Measurements from ENCODE around the gene RGS6.

The RGS6 gene

DNA sequence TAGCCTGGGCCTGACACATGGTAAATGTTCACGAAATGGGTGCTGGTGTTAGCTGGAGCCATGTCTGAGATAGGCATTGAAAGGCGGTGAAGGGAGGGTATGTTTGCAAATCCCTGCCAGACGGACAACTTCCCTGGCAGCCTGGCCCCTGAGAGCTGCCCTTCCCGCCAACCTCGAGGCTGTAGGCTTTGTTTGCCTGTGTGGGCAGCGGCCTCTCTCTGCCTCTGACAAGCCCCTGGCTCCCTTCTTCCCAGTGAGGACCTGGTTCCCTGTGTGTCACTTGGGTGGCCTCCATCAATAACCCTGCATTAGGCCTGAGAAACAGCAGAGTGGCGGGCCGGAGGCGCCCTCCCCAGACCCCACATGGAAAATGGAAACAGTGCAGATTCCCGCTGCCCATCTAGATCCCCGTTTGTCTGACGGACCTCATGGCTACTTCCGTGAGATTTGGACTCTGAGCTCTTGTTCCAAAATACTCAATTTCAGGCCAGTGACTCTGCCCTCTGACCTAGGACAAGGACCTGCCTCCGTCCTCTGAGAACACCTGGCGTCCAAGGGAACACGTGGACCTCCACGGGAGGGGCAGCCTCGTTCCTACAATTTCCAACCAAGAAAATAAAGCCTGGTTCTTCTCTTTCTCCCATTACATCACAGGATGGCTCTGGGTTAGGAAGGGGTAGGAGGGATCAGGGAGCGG lies 636.2 kb downstream of the RGS6 start:
- DNase-seq, result peak in 1 of 58 donors; percentile 16

DNA sequence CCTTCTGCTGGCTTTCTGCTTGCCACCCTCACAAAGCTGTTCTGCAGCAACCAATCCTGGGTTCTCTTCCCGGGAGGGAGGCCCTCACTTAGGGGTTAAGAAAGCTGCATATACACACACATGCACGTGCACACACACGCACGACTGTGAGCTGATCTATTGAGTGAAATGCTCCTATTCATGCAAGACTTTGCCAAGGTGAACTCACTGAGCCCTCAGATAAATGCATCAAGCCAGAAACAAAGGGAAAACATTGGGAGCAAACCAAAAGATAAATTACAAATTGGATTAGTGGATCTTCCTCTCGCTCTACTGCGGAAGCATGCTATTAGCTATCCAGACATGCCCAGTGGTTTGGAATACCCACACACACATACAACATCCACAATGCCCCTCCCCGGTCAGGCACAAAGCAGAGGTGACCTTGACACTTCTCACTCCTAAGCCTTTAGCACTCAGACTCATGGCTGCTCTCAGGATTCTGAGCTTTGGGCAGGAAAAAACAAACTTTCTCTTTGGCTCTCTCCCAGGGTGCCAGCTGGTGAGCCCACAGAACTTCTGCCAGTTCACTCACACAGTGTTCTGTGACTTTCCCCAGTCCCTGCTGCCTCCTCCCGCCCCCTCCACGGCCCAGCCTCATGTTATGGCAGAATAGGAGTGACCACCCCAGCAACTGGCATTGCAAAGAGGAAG lies 641.6 kb downstream of the RGS6 start:
- DNase-seq, result peak in 24 of 58 donors; percentile 4 to 75 (median 35)

DNA sequence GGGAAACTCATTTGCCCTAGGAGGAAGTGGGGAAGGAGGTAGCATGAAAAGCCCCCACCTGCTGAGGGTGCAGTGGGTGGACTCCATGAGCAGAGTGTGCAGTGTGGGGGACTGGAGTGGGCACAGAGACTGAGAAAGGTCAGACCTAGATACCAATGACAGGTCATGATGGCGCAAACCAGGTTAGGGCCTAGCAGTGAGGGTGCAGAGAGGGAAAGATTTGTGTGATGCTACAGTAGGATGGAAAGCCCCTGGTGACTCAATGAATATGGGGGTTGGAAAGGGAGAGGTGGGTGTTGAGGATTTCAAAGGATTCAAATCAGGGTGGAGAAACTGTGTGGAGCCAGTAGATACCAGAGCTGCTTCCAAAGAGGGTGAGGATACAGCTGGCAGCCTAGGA lies 642.5 kb downstream of the RGS6 start:
- no peak for DNase-seq

- DNase-seq, result no peak
These were observed 644.0 kb downstream of the RGS6 start for GRCh38 chr14:72576258-72576657.

GRCh38 chr14:72577521-72577920 lies 645.3 kb downstream of the RGS6 start:
- DNase-seq, result no peak

- DNase-seq, result no peak
These were observed 646.3 kb downstream of the RGS6 start for GRCh38 chr14:72578514-72578913.

GRCh38 chr14:72582582-72582981 lies 650.4 kb downstream of the RGS6 start:
- no peak for DNase-seq

DNA sequence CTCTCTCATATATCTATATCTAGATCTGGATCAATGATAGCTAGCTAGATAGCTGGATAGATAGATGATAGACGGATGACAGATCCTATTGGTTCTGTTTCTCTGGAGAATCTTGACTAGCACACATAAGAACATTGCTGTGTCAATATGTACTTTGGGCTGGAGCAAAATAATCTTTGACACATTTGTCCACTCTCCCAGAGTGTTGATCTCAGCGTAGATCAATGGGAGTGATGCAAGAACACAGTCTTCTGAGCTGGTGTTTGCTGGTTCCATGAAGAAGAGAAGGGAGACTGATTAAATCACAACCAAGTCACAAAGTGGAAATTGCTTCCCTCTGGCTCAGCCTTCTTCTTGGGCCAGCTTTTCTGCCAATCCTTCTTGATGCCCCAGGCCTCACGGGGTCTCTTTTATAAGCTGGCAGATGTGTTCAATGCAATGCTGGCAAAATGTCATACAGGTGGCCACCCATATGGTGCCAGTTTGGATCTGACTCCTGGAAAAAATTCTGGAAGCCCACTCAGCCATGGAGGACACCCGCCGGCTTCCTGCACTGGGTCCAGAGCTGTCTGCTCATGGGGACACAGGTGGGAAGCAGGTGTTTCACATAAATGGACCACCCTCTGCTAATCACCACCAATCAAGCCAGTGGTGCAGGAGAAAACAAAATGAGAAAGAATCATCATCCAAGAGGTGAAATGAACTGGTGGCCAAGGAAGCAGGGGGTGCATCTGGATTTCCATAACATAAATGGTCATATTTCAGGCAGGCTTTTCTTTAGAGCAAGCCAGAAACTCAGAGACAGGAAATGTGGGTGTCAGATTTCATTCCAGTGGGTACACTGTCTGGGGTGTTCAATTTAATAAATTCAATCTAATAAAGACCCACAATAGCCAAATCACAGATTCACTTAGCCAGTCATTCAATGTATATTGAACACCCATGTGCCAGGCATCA lies 651.4 kb downstream of the RGS6 start:
- no peak for DNase-seq

DNA sequence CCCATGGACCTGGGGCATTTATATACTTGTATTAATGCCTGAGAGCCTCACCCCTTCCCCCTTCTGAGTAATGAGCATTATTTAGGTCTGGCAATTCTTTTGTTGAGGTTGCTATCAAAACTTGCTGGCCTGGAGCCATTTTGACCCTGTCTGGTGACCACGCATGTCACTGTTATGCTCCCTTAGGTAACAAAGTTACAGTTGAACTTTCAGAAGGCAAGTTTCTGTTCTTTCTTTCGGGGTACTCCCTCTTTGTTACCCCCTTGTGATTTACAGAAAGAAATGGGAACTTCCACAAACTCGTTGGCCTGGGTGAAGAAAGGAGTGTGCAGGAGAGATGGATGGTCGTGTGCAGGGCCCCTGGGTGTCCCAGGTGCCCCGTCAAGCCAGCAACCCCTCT lies 656.3 kb downstream of the RGS6 start:
- no peak for DNase-seq

GRCh38 chr14:72589652-72590051 lies 657.4 kb downstream of the RGS6 start:
- DNase-seq, result no peak

DNA sequence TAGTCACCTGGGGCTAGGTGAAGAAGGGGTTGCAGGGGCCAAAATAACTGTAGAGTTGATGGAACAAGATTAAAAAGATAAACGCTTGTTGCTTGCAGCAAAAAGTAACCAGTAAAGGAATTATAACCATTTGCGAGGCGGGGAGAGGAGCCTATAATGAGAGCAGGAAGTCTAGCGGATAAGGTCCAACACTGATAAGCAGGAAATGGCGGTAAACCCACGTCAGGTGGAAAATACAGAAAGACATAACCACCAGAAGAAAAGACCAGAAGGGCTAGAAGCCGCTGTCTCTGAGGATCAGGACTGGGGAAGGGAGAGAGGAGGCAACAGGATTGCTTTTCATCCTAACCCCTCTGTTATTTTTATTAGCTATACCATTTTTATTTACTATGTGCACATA lies 658.3 kb downstream of the RGS6 start:
- DNase-seq, result no peak

DNA sequence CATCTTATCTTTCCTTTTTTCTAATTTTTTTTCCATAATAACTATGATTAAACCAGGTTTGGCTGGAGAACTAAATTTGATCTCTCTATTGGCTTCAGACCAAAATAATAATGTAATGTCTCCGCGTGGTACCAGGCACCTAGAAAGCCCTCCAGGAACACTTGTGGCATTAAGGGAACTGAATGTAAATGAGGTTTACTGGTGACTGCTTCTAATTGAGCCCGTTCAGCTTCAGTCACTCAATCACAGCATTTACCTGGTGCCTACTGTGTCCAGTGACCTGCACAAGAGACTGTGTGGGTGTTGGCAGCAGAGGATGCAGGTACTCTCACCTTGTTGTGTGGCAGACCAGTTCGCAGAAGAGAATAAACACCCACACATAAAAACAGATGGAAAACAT lies 659.2 kb downstream of the RGS6 start:
- DNase-seq, result no peak

DNA sequence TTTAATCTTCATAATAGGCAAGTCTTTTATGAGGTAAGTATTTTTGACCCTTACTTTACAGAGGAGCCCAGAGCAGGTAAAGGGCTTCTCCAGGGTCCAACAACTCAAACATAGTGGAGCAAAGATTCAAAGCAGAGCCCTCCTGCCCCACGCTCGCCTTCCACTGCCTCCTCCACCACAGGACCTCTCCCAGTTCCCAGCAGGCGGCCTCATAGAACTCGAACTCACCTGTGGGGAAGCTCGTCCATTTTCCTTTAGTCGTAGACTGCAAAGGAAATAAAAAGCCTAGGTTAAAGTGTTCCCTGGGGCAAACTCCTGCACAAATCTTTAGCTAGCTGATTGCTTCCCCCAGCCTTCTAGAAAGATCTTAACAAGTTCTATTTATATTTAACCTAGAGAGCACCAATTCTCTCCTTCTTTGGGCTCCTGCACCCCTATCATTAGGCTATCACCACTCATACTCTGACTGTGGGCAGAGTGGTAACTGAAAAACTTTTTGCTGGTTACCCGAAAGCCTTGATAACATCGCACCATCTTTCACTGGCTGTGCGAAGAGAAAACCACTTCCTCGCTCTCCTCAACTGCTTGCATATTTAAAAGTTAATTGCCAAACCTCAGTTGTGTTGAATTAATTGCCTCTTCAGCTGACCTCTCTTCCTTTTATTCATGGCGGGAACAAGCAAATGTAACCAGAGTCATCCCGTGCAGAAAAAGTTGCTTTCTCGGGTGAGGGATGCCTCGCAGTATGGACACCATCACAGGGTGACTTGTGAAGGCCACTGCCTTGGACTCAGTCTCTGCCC lies 662.1 kb downstream of the RGS6 start:
- DNase-seq, result no peak

GRCh38 chr14:72595152-72595862 lies 663.1 kb downstream of the RGS6 start:
- no peak for DNase-seq

DNA sequence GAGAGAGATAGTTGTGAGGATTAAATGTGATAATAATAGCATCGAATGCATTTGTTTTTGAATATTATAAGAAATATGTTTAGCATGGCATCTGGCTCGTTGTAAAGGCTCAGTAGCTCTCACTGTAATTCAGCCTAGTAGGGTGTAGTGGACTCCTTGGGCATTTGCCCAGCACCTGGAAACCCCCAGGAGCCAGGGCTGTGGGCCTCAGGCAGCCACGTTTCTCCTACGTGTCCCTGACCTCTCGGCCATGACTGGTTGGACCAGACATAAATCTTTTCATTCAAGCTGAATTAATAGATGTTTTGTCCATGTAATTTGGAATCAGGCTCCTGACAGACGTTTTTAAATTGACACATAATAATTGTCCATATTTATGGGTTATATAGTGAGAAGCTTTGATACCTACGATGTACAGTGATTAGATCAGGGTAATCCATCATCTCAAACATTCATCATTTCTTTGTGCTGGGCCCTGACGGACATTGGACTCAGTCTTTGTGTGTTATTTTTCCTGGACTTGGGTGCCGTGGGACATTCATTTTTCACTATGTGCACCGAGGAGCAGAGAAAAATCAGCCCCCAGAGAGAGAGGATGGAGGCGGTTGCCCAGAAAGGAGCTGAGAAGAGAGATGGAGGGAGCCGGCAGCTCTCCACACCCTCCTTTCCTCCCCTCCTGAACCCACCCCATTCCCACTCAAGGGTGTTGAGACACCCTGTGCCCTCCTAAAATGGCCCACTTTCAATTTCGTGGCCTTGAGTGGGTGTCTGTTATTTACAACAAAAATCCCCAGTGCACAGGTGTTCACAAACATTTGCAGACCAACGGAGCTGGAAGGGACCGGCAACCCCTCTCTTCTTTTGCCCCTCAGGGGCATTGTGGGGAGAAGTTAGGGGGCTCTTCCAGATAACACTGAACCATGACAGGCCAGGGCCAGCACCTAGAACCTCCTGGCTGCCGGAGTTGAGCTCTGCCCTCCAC lies 665.3 kb downstream of the RGS6 start:
- no peak for DNase-seq

- no peak for DNase-seq
These were observed 666.1 kb downstream of the RGS6 start for GRCh38 chr14:72598306-72598705.

- DNase-seq, result no peak
These were observed 667.6 kb downstream of the RGS6 start for GRCh38 chr14:72599579-72600470.
